HG02798 (cell line): ENCODE data around the gene OTOL1.

Experiments
- ATAC-seq: cut with Tn5 transposase; IDR thresholded peaks from one replicate; pipeline ENCODE4 v1.9.1; 2021; ENCODE audit warnings: mild to moderate bottlenecking; ENCODE audit not compliant: unreplicated experiment, poor library complexity

The OTOL1 gene

GRCh38 chr3:161496508-161496907 lies at the start of gene OTOL1:
Gene OTOL1 (plus strand): TSS chr3:161496808. CDS start chr3:161496808, 0 bp downstream.
- ATAC-seq: no peak

DNA sequence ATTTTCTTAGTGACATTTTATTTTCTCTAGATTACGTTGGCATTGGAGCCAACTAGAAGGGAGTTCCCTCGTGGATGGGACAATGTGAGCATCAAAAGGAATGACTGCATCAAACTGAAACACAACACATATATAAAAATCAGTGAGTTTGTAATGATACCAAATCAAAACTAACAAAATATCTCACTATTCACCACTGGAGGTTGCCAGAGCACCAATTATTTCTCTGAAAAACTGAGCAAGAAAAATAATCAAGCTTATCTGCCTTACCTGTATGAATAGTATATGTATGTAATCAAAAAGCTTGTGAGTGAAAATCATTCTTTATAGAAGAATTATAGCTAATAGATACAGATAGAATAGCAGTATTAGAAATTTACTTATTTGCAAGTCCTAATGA lies 46.8 kb upstream of the OTOL1 start:
- no peak for ATAC-seq

DNA sequence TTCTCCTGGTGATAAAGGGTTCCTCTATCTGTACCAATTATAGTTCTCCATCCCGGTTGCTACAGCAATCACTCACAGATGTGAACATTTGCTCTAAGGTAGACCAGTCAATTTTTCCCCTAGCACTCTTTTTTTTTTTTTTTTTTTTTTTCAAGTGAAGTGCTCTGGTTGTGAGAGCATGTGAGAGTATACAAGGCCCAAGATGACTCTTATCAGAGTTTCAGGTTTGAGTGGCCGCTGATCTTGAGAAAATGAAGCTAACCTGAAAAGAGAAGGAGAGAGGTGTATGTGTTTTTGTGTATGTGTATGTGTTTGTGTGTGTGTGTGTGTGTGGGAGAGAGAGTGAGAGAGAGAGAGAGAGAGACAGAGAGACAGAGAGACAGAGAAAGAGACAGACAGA lies 44.4 kb upstream of the OTOL1 start:
- ATAC-seq: no peak

GRCh38 chr3:161454615-161455014 lies 42.0 kb upstream of the OTOL1 start:
- no peak for ATAC-seq

GRCh38 chr3:161455962-161456361 lies 40.6 kb upstream of the OTOL1 start:
- ATAC-seq: no peak

GRCh38 chr3:161462138-161462537 lies 34.5 kb upstream of the OTOL1 start:
- no peak for ATAC-seq

- ATAC-seq: no peak
Observed at GRCh38 chr3:161471211-161471610, 25.4 kb upstream of the OTOL1 start.

DNA sequence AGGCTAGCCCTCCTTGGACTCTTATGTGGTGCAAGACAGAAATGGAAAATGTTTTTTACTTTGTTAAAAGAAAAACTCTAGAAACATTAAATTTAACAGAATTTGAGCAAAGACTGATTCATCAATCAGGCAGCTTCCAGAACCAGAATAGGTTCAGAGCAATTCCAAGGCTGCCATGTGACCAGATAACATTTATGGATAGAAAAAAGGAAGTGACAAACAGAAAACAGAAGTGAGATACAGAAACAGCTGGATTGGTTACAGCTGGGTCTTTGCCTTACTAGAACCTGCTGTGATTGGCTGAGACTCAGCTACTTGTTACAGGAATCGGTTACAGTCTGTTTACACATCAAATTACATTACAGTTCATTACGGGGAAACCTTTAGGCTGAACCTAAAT lies 22.5 kb upstream of the OTOL1 start:
- no peak for ATAC-seq

DNA sequence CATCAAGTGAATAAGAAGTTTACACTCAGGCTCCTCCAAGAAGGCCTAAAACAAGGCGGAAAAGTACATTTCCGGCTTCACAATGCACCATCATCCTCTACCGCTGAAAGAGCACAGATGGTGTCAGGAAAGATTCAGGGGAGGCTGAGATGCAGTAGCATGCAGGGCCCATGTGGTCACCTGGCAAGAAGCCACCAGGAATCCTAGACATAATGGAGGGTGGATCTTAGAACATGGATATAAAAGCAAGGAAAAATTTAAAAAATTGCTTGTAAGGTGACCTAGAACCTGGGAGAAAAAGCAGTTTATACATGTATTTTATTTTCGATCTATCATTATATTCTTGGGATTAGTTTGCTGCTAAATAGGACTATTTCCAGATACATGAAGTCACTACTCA lies 21.9 kb upstream of the OTOL1 start:
- no peak for ATAC-seq

DNA sequence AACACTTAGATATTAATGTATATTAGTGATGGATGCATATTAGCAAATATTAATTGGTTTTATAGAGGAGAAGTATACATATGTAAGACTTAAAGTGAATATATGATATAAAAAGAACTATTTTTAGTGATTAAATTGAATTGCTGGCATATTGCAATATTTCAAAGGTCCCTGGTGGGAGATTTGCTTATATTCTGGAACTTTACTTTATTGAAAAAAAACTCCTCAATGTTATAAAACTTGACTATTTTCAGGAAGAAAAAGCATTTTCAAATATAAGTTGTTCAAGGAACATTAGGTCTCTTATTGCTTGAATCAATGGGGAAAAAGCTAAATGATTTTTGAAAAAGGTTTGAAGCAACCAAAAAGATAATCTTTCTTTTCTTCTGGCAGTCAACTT lies 21.4 kb upstream of the OTOL1 start:
- ATAC-seq: no peak

- ATAC-seq: no peak
Observed at GRCh38 chr3:161475905-161476304, 20.7 kb upstream of the OTOL1 start.

- ATAC-seq: no peak
Observed at GRCh38 chr3:161484226-161484625, 12.4 kb upstream of the OTOL1 start.

DNA sequence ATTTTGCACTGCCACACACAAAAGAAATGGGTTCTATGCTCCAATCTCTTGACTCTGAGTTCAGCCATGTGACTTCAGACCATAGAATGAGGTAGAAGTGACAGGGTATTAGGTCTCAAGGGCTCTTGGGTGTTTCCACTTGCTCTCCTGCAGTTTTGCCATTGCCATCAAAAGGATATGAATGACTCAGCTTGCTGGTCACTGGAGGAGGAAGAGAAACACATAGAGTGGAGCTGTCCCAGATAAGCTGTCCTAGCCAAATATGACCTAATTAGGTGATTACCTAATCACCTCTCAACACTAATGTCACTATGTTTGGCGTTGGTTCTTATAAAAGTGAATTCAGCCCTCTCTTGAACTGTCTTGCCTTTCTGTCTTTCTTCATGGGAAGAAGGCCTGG lies 8.3 kb upstream of the OTOL1 start:
- peak; percentile 52 for ATAC-seq

DNA sequence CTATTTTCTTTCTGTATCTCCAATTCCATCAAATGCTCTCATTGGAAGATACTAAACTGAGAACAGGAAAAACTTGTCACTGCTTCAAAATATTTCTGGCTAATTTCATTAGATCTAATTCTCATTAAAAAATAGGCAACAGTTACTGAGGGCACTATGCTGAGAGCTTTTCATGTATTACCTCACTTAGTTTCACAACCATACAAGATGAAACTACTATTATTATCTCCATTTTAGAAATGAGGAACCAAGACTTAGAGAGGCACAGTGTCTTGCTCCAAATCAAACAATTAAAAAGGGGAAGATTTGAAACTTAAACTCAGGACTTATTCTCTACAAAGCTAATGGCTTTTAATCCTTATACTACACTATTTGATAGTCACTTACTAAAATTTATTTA lies 7.2 kb upstream of the OTOL1 start:
- ATAC-seq: peak; percentile 96

DNA sequence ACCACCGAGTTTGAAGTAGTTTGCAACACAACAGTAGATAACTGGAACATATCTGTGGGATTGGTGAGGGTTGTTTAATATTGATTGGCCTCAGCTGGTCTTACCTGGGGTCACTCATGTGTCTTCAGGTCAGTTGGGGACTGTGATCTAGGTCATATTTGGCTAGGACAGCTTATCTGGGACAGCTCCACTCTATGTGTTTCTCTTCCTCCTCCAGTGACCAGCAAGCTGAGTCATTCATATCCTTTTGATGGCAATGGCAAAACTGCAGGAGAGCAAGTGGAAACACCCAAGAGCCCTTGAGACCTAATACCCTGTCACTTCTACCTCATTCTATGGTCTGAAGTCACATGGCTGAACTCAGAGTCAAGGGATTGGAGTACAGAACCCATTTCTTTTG lies 5.8 kb upstream of the OTOL1 start:
- ATAC-seq: peak; percentile 53

GRCh38 chr3:161498259-161498921 lies 1.8 kb downstream of the OTOL1 start:
- no peak for ATAC-seq

DNA sequence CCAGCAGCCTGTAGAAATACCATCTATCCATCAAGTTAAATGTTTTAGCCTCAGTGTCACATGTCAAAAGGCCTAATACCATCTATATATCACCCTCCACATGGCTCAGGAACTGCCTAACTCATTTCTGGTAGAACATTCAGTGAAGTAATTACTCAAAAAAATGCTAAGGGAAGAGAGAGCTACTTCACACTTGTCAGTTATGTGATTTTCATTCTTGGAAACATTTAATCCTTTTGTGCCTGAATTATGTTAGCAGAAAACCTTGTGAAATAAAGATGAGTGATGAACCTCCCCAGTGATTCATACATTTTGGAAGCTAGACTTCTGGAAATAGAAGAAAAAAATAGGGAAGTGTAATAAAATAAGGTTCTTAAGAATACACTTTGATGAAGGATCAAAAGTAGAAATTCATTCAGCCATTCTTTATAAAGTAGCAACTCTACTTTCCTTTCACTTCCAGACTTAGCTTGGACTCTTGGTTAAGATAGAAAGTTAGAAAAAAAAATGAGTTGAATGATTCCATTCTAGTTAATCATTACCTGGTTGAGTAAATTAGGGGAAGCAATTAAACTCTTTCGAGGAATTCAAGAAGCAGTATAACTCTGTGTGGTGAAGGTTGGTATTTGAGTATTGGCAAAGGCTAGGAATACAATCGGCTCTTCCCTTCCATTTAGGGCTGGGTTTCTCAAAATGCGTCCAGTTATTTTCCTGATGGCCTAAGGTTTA lies 3.6 kb downstream of the OTOL1 start:
- ATAC-seq: no peak

DNA sequence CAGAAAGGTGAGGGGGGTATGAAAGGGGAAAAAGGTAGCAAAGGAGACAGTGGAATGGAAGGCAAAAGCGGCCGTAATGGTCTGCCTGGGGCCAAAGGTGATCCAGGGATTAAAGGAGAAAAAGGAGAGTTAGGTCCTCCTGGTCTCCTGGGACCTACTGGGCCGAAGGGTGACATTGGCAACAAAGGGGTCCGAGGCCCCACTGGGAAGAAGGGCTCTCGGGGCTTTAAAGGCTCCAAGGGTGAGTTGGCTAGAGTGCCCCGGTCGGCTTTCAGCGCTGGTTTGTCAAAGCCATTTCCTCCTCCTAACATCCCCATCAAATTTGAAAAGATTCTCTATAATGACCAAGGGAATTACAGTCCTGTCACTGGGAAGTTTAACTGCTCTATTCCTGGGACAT lies 6.7 kb downstream of the OTOL1 start:
- no peak for ATAC-seq

DNA sequence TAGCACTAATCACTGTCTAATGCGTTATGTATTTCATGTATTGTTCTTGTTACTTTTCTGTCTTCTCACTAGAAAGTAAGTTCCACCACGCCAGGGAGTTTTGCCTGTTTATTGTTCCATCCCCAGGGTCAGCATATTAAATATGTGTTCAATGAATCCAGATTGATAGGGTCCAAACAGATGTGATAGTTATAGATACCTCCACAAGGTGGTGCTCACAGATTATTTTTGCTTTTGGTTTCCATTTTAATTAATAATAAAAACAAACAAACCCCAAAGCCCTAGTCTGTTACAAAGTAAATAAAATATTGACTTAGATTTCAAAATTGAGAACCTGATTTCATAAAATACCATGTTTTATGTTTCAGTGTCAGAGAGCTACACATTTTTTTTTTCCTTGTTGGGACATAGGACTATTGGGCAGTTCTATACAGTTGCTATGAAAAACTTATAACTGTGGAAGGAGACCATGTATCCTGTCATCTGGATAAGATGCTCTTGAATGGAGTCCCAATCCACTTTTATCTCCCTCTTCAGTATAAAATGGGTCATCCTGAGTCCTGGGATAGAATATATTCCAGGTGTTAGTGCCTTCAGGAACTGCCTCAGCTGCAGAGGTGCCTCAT lies 12.4 kb downstream of the OTOL1 start:
- peak; percentile 76 for ATAC-seq

DNA sequence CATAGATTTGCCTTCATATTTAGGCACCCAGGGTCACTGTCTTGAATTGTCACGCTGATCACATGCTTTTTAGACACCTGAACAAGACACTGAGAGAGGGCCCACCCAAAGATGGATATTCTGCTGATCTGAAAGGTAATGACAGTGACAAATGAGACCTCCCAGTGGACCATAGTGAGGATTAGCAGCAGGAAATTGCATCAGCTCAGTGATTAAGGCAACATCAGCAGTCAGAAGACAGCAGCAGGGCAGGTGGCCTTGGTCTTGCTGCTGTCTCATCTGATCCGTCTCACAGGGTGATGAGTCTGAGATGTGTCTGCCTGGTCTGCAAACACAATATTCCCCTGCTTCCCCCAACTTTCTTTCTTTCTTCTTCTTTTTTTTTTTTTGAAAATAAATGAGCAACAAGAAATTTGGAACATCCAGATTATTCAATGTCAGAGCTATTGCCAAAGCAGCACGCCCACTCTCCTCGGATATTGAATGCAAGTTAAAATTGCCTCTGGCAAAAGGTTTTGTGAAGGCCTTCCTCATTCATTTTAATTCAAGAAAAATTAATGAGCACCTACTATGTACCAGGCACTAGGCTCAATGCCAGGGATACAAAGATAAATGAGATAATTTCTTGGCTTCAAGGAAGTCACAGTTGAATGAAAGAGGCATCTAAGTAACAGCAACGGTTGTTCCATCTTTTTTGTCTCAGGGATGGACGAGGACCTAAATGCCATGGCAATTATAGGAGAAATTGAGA lies 14.1 kb downstream of the OTOL1 start:
- no peak for ATAC-seq

DNA sequence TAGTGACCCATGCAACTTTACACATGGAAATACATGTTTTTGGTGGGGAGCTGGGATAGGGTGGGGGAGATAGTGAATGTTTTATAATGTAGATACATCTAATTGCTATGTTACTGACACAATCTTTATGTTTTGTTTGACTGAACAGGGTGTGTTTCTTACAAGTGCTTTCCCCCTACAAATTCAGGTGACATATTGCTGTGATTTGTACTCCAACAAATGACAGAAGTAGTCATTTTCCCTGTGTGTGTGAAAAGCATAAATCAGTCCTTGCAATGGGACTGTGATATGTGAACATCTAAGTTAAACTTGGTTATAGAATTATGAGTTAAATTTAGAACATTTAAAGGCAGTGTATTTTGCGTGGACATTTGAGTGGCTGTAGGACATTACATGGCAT lies 27.3 kb downstream of the OTOL1 start:
- ATAC-seq: no peak
